ENCODE results near the gene KRTAP12-3. TPM values are rescaled to one million over a fixed set of nuclear protein-coding genes. Genes with fewer than 3 reads are reported as not detected.

Gene KRTAP12-3
- total and polyA plus RNA-seq, 2 experiments from 2014 or later = not detected

DNA sequence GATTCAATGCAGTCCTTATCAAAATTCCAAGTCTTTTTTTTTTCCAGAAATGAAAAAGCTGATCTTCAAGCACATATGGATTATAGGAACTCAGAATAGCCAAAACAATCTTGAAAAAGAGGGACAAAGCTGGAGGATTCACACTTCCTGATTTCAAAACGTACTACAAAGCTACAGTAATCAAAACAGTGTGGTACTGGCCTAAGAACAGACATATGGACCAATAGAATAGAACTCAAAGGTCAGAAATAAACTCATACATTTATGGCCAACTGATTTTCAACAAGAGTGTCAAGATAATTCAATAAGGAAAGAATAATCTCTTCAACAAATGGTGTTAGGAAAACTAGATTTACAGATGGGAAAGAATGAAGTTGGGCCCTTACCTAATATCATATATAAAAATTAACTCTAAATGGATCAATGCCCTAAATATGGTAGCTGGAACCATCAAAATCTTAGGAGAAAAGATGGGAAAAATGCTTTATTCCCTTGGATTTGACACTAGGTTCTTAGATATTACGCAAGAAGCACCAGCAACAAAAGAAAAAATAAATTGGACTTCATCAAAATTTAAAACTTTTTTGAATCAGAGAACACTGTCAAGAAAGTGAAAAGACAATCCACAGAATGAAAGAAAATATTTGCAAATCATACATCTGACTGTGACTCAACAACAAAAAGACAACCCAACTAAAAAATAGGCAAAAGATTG lies 35.2 kb downstream of the KRTAP12-3 start:
- no peaks in the 10 kb centered on the region for H3K36me3 ChIP-seq (ENCODE audit: low read depth)
- in situ Hi-C loops (cut with MboI) = no loop called here
- H3K9me3 ChIP-seq (ENCODE audit: low read depth) = no peaks in the 10 kb centered on the region
- H3F3A ChIP-seq (ENCODE audit: insufficient read depth) = no peaks in the 10 kb centered on the region
- no peak overlapping the region for H3K27ac ChIP-seq
- no peaks in the 10 kb centered on the region for H3K79me2 ChIP-seq (ENCODE audit: insufficient read depth)
- 24 to 26% methylated on average over 2 of the region's 2 CpGs for WGBS, 2 experiments (ENCODE audit: low coverage in 1 of 2, low lambda C conversion rate in 2 of 2, missing lambda C conversion rate in 2 of 2)
- TF ChIP-seq EZH2 (IDR thresholded peaks at IDR 0.05; ENCODE audit: insufficient read depth, poor library complexity, severe bottlenecking) = no peak
- TF ChIP-seq EZH2phosphoT487 (IDR thresholded peaks at IDR 0.05; ENCODE audit: insufficient read depth, low read depth) = no peak
- no peak for DNase-seq
- no peaks in the 10 kb centered on the region for H3K9me2 ChIP-seq (ENCODE audit: insufficient read depth)
- no peaks in the 10 kb centered on the region for H4K20me1 ChIP-seq (ENCODE audit: insufficient read depth)
- H3K4me1 ChIP-seq (ENCODE audit: insufficient read depth) = no peaks in the 10 kb centered on the region
- H3K4me3 ChIP-seq = no peak overlapping the region
- no peak overlapping the region for H3K9ac ChIP-seq
- H2AFZ ChIP-seq = no peak overlapping the region
- H3K27me3 ChIP-seq (replicated peaks; ENCODE audit: insufficient read depth) = peaks cover 28% of the 10 kb centered on the region
- H3K4me2 ChIP-seq (ENCODE audit: unreplicated experiment) = no peak overlapping the region

GRCh38 chr21:44694776-44695175 lies 37.0 kb downstream of the KRTAP12-3 start:
- Histone ChIP-seq H3K4me1 (ENCODE audit: insufficient read depth) (no peaks in the 10 kb centered on the region), H3K4me3 (no peak overlapping the region), H2AFZ (no peak overlapping the region), H3K9ac (no peak overlapping the region), H3F3A (ENCODE audit: insufficient read depth) (no peaks in the 10 kb centered on the region), H3K27ac (no peak overlapping the region), H4K20me1 (ENCODE audit: insufficient read depth) (no peaks in the 10 kb centered on the region), H3K9me3 (ENCODE audit: low read depth) (no peaks in the 10 kb centered on the region), H3K9me2 (ENCODE audit: insufficient read depth) (no peaks in the 10 kb centered on the region), H3K4me2 (ENCODE audit: unreplicated experiment) (no peak overlapping the region), H3K79me2 (ENCODE audit: insufficient read depth) (no peaks in the 10 kb centered on the region), H3K36me3 (ENCODE audit: low read depth) (no peaks in the 10 kb centered on the region), H3K27me3 (replicated peaks; ENCODE audit: insufficient read depth) (peaks cover 42% of the 10 kb centered on the region)
- no peak for DNase-seq
- WGBS, 2 experiments (ENCODE audit: low coverage in 1 of 2, low lambda C conversion rate in 2 of 2, missing lambda C conversion rate in 2 of 2) = 44 to 52% methylated on average over 11 of the region's 11 CpGs
- in situ Hi-C loops (cut with MboI) = no loop called here
- no peak for TF ChIP-seq EZH2phosphoT487 (IDR thresholded peaks at IDR 0.05; ENCODE audit: insufficient read depth, low read depth)
- no peak for TF ChIP-seq EZH2 (IDR thresholded peaks at IDR 0.05; ENCODE audit: insufficient read depth, poor library complexity, severe bottlenecking)

- in situ Hi-C loops (cut with MboI) = no loop called here
- Histone ChIP-seq H3K4me1 (ENCODE audit: insufficient read depth) (no peaks in the 10 kb centered on the region), H3K9me2 (ENCODE audit: insufficient read depth) (no peaks in the 10 kb centered on the region)
Observed at GRCh38 chr21:44695184-44695583, 37.5 kb downstream of the KRTAP12-3 start.

DNA sequence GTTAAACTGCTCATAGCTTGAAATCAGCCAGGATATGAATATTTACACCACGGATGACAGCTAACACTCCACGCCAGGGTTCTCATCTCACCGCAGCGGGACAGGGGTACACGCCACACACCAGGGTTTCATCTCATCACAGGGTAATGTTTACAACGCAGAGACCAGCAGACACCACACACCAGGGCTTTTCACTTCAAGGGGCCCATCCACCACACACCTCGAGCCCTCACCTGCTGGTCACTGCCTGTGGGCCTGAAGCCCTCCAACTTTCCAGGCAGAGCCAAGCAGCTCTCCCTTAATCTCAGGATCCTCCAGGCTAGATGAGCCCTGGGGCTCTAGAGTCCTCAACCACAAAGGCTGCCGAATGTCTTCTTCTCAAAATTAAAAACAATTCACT lies 37.9 kb downstream of the KRTAP12-3 start:
- no peak overlapping the region for H3K4me3 ChIP-seq
- H3K4me1 ChIP-seq (ENCODE audit: insufficient read depth) = no peaks in the 10 kb centered on the region
- no peaks in the 10 kb centered on the region for H4K20me1 ChIP-seq (ENCODE audit: insufficient read depth)
- 39 to 43% methylated on average over 8 of the region's 8 CpGs for WGBS, 2 experiments (ENCODE audit: low coverage in 1 of 2, low lambda C conversion rate in 2 of 2, missing lambda C conversion rate in 2 of 2)
- H2AFZ ChIP-seq = no peak overlapping the region
- no peaks in the 10 kb centered on the region for H3K9me2 ChIP-seq (ENCODE audit: insufficient read depth)
- in situ Hi-C loops (cut with MboI) = no loop called here
- DNase-seq = no peak
- no peaks in the 10 kb centered on the region for H3K79me2 ChIP-seq (ENCODE audit: insufficient read depth)
- peaks cover 45% of the 10 kb centered on the region for H3K27me3 ChIP-seq (replicated peaks; ENCODE audit: insufficient read depth)
- TF ChIP-seq EZH2 (IDR thresholded peaks at IDR 0.05; ENCODE audit: insufficient read depth, poor library complexity, severe bottlenecking) (no peak), EZH2phosphoT487 (IDR thresholded peaks at IDR 0.05; ENCODE audit: insufficient read depth, low read depth) (no peak)
- no peaks in the 10 kb centered on the region for H3F3A ChIP-seq (ENCODE audit: insufficient read depth)
- H3K9ac ChIP-seq = no peak overlapping the region
- no peaks in the 10 kb centered on the region for H3K9me3 ChIP-seq (ENCODE audit: low read depth)
- H3K4me2 ChIP-seq (ENCODE audit: unreplicated experiment) = no peak overlapping the region
- H3K36me3 ChIP-seq (ENCODE audit: low read depth) = no peaks in the 10 kb centered on the region
- H3K27ac ChIP-seq = no peak overlapping the region

More at GRCh38 chr21:44695184-44695583, 37.5 kb downstream of the KRTAP12-3 start:
- H3K9ac ChIP-seq = no peak overlapping the region
- H2AFZ ChIP-seq = no peak overlapping the region
- 27 to 31% methylated on average over 8 of the region's 8 CpGs for WGBS, 2 experiments (ENCODE audit: low coverage in 1 of 2, low lambda C conversion rate in 2 of 2, missing lambda C conversion rate in 2 of 2)
- DNase-seq = no peak
- H3K79me2 ChIP-seq (ENCODE audit: insufficient read depth) = no peaks in the 10 kb centered on the region
- H3K4me2 ChIP-seq (ENCODE audit: unreplicated experiment) = no peak overlapping the region
- H3K4me3 ChIP-seq = no peak overlapping the region
- no peaks in the 10 kb centered on the region for H4K20me1 ChIP-seq (ENCODE audit: insufficient read depth)
- H3F3A ChIP-seq (ENCODE audit: insufficient read depth) = no peaks in the 10 kb centered on the region
- H3K36me3 ChIP-seq (ENCODE audit: low read depth) = no peaks in the 10 kb centered on the region
- H3K27me3 ChIP-seq (replicated peaks; ENCODE audit: insufficient read depth) = peaks cover 42% of the 10 kb centered on the region
- H3K27ac ChIP-seq = no peak overlapping the region
- no peak for TF ChIP-seq EZH2 (IDR thresholded peaks at IDR 0.05; ENCODE audit: insufficient read depth, poor library complexity, severe bottlenecking)
- no peak for TF ChIP-seq EZH2phosphoT487 (IDR thresholded peaks at IDR 0.05; ENCODE audit: insufficient read depth, low read depth)
- H3K9me3 ChIP-seq (ENCODE audit: low read depth) = no peaks in the 10 kb centered on the region
